Measurements from ENCODE around the gene SRGAP2B.
"Not testable (repeated sequence)": the region's sequence is repeated elsewhere in the genome, so short reads cannot be mapped to it uniquely, and the experiment has no call there.

GRCh38 chr1:144889450-144890115 lies 205.5 kb downstream of the SRGAP2B start:
- TF ChIP-seq CTCF (conservative IDR thresholded peaks at IDR 0.05; ENCODE audit: low read length); EZH2phosphoT487 (IDR thresholded peaks at IDR 0.05; ENCODE audit: borderline replicate concordance): not testable (repeated sequence)
